HEK293T (cell line): Measurements from ENCODE around the gene AKR1C4.

Experiments used
- NFRKB ChIP-seq: fragments of 450-650 bp; IDR thresholded peaks from 2 replicates; pipeline ENCODE4 v1.6.1; 2016; ENCODE audit warnings: mild to moderate bottlenecking, moderate library complexity
- SP1 ChIP-seq: fragments of 450-650 bp; IDR thresholded peaks from 2 replicates; pipeline ENCODE4 v1.6.1; 2017
- SUZ12 ChIP-seq: fragments of 450-650 bp; IDR thresholded peaks from 2 replicates; pipeline ENCODE4 v1.6.1; 2016; ENCODE audit warnings: mild to moderate bottlenecking
- TARDBP ChIP-seq: fragments of 450-650 bp; IDR thresholded peaks from 2 replicates; pipeline ENCODE4 v1.6.1; 2016

DNA sequence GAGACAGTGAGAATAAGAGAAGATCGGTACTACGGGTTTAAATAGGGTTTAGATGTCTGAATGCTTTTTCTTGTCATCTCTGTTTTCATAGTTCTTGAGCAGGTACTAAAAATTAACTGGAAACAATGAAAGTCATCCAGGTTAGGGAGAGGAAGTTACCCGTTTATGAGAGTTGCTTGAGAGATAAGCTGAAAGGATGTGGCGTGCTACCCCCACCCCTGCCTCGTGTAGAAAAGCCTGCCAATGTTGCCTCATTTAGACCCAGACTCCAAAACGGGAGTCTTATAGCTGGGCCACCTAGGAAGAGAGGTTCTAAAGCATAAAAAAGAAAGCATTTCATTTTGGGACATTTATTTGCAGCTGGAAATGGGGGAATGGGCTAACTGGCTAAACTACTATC, 10.2 kb downstream of the AKR1C4 start:
- TF ChIP-seq SUZ12 (no peak), SP1 (no peak), TARDBP (no peak), NFRKB (no peak)
